Kidney glomerular epithelial cell (primary cell): ENCODE data around the gene IPO8.

Source experiments
- DNase-seq: peaks from one replicate; lab custom pipeline; 2025; lab: John Stamatoyannopoulos, UW

The IPO8 gene

DNA sequence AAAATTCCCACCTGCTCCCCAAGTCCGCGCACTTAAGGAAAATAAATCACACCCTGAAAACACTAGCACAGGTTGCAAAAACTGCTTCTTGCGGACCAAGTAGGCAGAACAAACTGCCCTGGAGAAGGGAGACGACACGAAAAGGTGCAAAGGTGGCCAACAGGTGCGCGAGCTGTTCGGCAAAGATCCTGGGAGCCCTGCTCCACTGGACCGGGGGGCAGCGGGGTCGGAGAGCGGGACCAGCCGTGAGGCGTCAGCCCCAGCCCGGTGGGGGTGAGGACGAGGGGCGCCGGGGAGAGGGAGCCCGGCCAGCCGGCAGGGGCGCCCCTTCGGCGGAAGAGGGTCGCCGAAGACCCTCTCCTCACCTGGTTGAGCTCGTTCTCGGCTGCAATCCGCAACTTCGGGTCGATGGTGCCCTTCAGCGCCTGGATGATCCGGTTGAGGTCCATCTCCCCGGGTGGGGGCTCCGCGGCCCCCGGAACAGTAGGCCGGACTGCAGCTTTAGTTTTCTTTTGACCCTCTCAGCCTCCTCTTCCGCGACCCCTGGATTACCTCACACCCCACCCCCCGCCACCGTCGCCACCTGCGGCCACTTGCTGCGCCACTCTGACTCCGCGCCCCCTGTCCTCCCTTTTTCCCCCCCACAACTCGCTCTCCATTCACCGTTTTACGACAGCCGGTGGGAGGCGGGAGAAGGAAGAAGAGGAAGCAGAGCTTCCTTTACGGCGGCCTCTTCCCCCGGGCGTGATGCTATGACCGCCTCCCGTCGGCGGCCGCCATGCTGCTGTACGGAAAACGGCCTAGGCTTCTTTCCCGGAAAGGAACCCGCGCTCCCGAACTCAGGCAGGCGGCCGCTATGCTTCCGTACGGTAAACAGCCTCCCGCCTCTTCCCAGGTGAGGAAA, at the start of gene IPO8:
TSS of gene IPO8 (minus strand) at position 671 of the 904 bp plus-strand sequence. CDS start at position 449, 222 bp downstream.
- peak; percentile 93 for DNase-seq

DNA sequence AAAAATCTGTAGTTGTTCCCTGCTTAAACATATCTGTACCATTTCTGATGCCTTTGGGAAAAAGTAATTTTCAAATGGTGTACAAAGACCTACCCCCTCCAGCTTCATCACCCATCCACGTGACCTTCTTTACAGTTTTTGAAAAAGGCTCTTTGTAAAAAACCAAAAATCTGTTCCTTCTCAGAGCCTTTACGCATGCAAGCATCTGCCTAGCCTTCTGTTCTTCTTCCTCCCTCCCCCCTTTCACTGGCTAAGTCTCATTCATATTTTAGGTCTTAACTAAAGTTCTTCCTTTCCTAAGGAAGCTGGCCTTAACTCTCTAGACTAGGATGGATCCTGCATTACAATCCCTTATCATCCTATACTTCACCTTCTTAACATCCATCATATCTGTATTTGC, 48.7 kb upstream of the IPO8 start:
- no peak for DNase-seq

GRCh38 chr12:30740274-30740673, 44.6 kb upstream of the IPO8 start:
- no peak for DNase-seq

- DNase-seq = no peak
Measured at GRCh38 chr12:30739020-30739419, 43.4 kb upstream of the IPO8 start.

DNA sequence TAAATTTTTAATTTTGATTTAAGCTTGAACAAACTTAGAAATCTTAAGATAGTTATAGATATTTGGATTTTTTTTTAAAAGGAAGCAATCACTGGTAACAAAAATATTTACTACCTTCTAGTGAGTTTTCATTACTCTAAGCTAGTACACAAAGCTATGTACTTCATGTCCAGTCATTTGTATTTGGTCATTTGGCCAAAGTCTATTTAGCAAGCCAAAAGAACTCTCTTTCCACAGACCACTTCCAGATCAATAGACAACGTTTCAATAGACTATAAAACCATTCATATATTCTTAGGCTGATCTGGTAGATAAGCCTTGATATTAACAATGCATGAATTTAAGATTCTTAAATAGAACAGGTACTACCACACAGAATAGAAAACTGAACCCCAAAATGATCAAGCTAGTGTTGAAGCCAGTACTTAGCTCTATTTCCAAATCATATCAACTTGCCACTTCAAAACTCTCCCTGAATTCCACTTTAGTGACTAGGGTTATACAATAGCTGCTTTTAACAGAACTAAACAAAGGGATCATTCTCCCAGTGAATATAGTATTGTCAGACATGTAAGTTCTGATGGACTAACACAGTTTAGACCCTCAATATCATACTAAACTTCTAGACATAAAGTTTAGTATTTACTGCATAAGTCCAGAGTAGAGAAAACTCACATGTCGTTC, 37.4 kb upstream of the IPO8 start:
- no peak for DNase-seq

DNA sequence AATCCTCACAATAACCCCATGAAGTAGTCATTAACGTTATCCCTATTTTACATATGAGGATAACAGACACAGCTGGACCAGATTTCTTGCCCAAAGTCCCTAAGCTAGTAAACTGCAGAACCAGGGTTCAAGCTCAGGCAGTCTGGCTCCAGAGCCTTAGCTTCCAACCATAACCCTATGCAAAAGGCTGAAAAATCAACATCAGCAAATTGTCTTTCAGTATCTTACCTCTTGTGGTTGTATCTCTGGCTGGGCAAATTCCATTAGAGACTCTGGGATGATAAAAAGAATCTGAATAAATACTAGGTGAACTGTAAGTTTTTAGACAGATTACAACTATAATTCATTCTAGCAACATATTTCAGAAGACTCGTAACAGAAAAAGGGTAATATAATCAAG, 34.3 kb upstream of the IPO8 start:
- DNase-seq = no peak

- no peak for DNase-seq
Measured at GRCh38 chr12:30729547-30729946, 33.9 kb upstream of the IPO8 start.

GRCh38 chr12:30726647-30727046, 31.0 kb upstream of the IPO8 start:
- DNase-seq = no peak

DNA sequence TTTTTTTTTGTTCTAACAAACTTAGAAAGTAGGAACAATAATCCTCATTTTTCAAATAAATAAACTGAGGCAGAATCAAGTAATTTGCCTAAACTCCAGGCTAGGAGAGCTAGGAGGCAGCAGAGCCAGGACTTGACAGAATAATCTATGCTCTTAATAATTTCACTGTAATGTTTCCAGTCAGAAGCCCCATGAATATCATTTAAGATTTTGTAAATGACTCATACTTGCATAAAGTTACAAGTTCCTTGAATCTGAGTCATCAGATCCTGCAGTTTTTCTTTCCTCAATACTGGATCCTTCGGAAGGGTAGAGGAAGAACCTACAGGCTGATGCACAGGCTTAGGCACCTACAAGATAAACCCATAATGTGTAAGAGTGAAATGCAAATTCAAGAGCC, 30.1 kb upstream of the IPO8 start:
- DNase-seq = peak; percentile 37

GRCh38 chr12:30719060-30719459, 23.4 kb upstream of the IPO8 start:
- DNase-seq = peak; percentile 68

DNA sequence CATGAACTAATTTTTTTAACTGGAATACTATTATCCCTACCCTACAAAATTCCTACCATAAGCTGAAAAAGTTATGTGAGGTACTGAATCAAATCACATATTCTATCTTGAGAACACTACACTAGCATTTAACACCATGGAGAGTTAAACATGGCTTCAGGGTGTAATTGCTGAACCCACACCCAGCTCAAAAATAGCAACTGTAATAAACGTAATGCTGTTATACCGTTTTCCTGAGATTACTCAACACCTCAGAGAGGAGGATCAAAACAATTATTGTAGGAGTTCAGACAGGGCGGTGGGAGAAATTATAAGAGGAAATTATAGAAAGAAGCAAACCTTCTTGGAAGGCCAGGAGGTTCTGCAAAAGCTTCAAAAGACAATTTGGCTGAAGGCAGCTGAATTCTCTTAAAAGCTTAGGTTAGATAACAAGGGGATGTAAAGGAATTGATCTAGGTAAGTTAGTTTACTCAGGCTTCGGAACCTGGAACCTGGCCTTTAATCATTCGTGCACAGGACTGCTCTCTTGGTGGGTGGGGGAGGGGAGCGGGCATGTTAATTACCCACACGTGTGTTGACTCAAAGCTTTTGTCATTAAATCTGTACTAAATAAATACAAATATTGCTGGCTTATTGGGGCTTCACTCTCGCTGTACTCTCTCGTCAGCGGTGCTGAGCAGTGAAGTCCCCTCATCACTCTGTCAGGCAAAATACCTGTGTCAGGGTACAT, 12.1 kb upstream of the IPO8 start:
- DNase-seq = no peak

DNA sequence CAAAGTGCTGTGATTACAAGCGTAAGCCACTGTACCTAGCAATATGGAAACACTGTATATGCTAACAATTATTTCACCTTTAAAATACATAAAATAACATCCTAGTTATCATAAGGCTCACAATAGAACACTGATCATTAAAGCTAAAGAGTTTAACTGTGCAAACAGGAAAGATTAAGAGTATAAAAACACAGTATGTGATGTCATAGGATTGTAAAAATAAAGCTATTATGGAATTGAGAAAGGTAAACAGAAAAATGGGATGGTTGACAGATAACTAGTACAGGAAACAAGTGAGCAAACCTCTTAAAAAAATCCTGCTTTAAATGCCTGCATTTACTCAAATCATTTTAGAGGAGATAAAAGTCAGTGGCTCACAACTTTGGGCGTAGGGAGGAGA, 10.8 kb upstream of the IPO8 start:
- no peak for DNase-seq

GRCh38 chr12:30701056-30701455, 5.4 kb upstream of the IPO8 start:
- no peak for DNase-seq

DNA sequence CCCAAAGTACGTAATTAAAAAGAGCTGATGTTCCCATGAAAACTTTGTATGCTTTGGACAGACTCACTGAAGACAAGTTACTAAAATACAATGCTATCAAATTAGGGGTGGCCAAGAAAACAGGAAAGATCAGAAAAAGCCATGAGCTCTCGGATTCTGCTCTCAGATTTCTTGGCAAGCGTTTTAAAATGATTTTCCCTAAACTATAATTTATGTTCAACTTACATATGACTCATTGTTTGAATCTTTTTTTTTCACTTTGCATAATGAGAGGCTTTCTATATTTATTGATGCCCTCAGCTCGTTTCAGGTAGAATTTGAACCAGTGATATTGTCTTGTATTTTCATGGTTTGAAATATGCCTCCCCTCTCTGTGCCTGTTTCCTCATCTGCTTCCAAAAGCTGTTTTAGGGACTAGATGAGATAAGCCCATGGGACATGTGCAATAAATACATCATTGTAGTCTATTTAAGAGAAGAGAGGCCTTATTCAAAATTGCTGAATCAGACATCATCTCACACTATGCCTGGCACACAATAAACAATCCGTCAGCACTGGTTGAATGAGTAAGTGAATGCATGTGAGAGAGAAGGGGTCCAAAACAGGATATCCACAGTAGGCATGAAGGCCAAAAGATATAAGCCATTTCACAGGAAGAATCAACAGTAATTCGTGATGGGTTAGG, 4.7 kb upstream of the IPO8 start:
- no peak for DNase-seq

DNA sequence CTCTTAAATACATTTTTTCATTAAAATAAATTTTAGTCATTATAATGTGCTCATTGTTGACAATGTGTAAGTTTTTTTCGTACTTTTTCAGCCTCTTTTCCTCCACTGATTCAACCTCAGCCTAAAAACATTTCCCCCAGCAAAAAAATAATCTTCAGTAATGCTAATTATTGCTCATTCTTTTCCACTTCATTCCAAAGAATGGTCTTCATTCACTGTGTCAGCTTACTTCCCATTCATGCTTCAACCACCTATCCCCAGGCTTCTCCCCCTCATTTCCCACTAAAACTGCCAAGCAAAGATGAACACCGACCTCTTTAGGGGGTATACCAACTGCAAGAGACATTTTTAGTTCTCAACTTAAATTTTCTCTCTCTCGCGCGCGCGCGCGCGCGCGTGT, 2.7 kb upstream of the IPO8 start:
- no peak for DNase-seq

DNA sequence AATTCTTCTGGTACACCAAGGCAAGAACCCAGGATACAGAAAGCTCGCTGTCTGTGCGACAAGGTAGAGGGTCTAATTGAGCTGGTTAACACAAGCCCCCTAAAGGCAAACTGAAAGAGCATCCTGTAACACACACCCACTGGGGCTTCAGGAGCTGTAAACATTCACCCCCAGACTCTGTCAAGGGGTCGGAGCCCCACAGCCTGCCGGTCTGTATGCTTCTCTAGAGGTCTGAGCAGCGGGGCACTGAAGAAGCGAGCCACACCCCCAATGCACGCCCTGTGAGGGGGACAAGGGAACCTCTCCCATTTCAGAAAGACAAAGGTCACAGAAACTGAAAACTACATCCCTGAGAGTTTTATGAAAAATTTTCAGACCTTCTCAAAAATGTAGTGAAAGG, 1.3 kb upstream of the IPO8 start:
- no peak for DNase-seq

GRCh38 chr12:30696486-30696885, 817 bp upstream of the IPO8 start:
- no peak for DNase-seq

GRCh38 chr12:30696103-30696408, 387 bp upstream of the IPO8 start:
- no peak for DNase-seq

GRCh38 chr12:30694412-30695198, 1.1 kb downstream of the IPO8 start:
- peak; percentile 21 for DNase-seq

- no peak for DNase-seq
Measured at GRCh38 chr12:30692470-30692869, 3.2 kb downstream of the IPO8 start.

DNA sequence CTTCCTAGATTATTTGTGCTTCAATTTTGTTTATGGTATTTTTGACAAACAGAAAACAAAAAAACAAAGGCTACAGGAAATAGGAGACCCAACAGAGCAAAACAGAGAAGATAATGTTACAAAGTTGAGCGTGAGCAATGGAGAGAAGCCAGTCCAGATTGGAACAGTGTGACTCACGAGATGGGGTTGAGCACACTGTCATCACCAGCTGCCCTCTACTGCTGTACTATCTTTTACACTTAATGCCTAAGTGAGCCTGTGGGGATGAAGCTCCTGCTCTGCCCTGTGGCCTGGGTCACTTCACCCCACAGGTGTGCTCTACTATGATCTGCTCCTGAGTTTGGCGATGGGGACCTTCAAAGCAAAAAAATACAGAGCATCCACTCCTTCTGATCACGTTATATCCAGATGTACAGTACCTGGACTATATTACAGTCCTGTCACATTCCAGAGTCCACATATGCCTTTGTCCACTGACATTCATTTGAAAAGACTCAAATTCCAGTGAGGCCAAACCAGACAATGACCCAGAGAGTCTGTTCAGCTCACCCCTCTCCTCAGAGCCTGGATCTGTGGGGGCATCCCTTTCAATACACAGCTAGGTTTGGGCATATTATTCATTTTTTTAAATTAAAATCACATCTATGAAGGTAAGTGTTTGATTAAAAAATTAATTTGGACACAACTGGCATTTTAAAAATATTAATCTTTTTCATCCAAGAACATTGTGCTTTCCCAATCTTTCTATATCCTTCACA, 4.4 kb downstream of the IPO8 start:
- DNase-seq = peak; percentile 32
